WTC11 (cell line): ENCODE results near the gene CD19. TPM values are rescaled to one million over a fixed set of nuclear protein-coding genes. Genes with fewer than 3 reads are reported as not detected.
A peak's percentile ranks its signal among the peaks of the same experiment; 100 is the strongest.

ENCODE experiments used
- CBFB ChIP-seq: sonication (generic); formaldehyde crosslinking; IDR thresholded peaks from 2 replicates; pipeline ENCODE4 v1.8.1; 2022; ENCODE audit warnings: mild to moderate bottlenecking, low read depth, missing genetic modification reagents
- CREM ChIP-seq: sonication (generic); formaldehyde crosslinking; IDR thresholded peaks from 2 replicates; pipeline ENCODE4 v1.8.1; 2022; ENCODE audit warnings: mild to moderate bottlenecking, missing genetic modification reagents, moderate library complexity
- ELF4 ChIP-seq: sonication (generic); formaldehyde crosslinking; IDR thresholded peaks from 2 replicates; pipeline ENCODE4 v1.8.1; 2022; ENCODE audit warnings: low read depth, mild to moderate bottlenecking, moderate library complexity, missing genetic modification reagents
- ETV6 ChIP-seq: sonication (generic); formaldehyde crosslinking; IDR thresholded peaks from 2 replicates; pipeline ENCODE4 v1.8.1; 2022; ENCODE audit warnings: mild to moderate bottlenecking, missing genetic modification reagents
- GRHL2 ChIP-seq: fragments of 250-450 bp; sonication (Bioruptor Pico); IDR thresholded peaks from 2 replicates; pipeline ENCODE4 v1.8.0; 2022; ENCODE audit warnings: mild to moderate bottlenecking, moderate library complexity; ENCODE audit not compliant: insufficient replicate concordance, severe bottlenecking
- JUN ChIP-seq: sonication (generic); formaldehyde crosslinking; IDR thresholded peaks from 2 replicates; pipeline ENCODE4 v1.8.0; 2023; ENCODE audit warnings: mild to moderate bottlenecking, missing genetic modification reagents
- KAT7 ChIP-seq: sonication (generic); formaldehyde crosslinking; IDR thresholded peaks from 2 replicates; pipeline ENCODE4 v1.8.1; 2023; ENCODE audit warnings: missing genetic modification reagents, mild to moderate bottlenecking, borderline replicate concordance
- NFE2L1 ChIP-seq: sonication (generic); formaldehyde crosslinking; IDR thresholded peaks from 2 replicates; pipeline ENCODE4 v1.8.1; 2023; ENCODE audit warnings: missing genetic modification reagents
- SP1 ChIP-seq: sonication (generic); formaldehyde crosslinking; conservative IDR thresholded peaks from 2 replicates; pipeline ENCODE4 v1.8.1; 2022; ENCODE audit warnings: missing genetic modification reagents
- TEAD4 ChIP-seq: sonication (generic); formaldehyde crosslinking; IDR thresholded peaks from 2 replicates; pipeline ENCODE4 v1.8.0; 2022; ENCODE audit warnings: mild to moderate bottlenecking, missing genetic modification reagents
- ZNF138 ChIP-seq: sonication (generic); formaldehyde crosslinking; conservative IDR thresholded peaks from 2 replicates; pipeline ENCODE4 v1.8.1; 2022; ENCODE audit warnings: mild to moderate bottlenecking, moderate library complexity, missing genetic modification reagents
- ZNF219 ChIP-seq: sonication (generic); formaldehyde crosslinking; IDR thresholded peaks from 2 replicates; pipeline ENCODE4 v1.8.0; 2023; ENCODE audit warnings: missing genetic modification reagents, mild to moderate bottlenecking, borderline replicate concordance
- ZNF396 ChIP-seq: fragments of 250-450 bp; sonication (Bioruptor Pico); IDR thresholded peaks from 2 replicates; pipeline ENCODE4 v1.8.0; 2021; ENCODE audit warnings: mild to moderate bottlenecking, moderate library complexity, borderline replicate concordance
- ZNF416 ChIP-seq: fragments of 250-450 bp; sonication (Bioruptor Pico); IDR thresholded peaks from 2 replicates; pipeline ENCODE4 v1.9.0; 2021; ENCODE audit warnings: mild to moderate bottlenecking, inconsistent platforms
- total RNA-seq: library from RNA; stranded (reverse); gene quantifications from 3 replicates; pipeline ENCODE4 v1.2.3, GENCODE V29; 2021
- TF ChIP-seq, protein P1 (sequence below): sonication (generic); formaldehyde crosslinking; IDR thresholded peaks from 2 replicates; pipeline ENCODE4 v1.8.1; 2023; ENCODE audit warnings: mild to moderate bottlenecking, missing genetic modification reagents
- TF ChIP-seq, protein P2 (sequence below): fragments of 250-450 bp; sonication (Bioruptor Pico); IDR thresholded peaks from 2 replicates; pipeline ENCODE4 v1.9.0; 2021; ENCODE audit warnings: mild to moderate bottlenecking
- TF ChIP-seq, protein P3 (sequence below): sonication (generic); formaldehyde crosslinking; IDR thresholded peaks from 2 replicates; pipeline ENCODE4 v1.8.1; 2023; ENCODE audit warnings: mild to moderate bottlenecking, missing genetic modification reagents, moderate library complexity
- TF ChIP-seq, protein P4 (sequence below): sonication (generic); formaldehyde crosslinking; IDR thresholded peaks from 2 replicates; pipeline ENCODE4 v1.8.1; 2023; ENCODE audit warnings: mild to moderate bottlenecking, moderate library complexity, missing genetic modification reagents
- TF ChIP-seq, protein P5 (sequence below): sonication (generic); formaldehyde crosslinking; IDR thresholded peaks from 2 replicates; pipeline ENCODE4 v1.8.1; 2022; ENCODE audit warnings: mild to moderate bottlenecking, moderate library complexity, missing genetic modification reagents
- TF ChIP-seq, protein P6 (sequence below): sonication (generic); formaldehyde crosslinking; IDR thresholded peaks from 2 replicates; pipeline ENCODE4 v1.8.1; 2023; ENCODE audit warnings: mild to moderate bottlenecking, missing genetic modification reagents, borderline replicate concordance
- TF ChIP-seq, protein P7 (sequence below): sonication (generic); formaldehyde crosslinking; IDR thresholded peaks from 2 replicates; pipeline ENCODE4 v1.8.0; 2022; ENCODE audit warnings: missing genetic modification reagents

The CD19 gene
- total RNA-seq, 1 experiment from 2014 or later, result 0.90 TPM

DNA sequence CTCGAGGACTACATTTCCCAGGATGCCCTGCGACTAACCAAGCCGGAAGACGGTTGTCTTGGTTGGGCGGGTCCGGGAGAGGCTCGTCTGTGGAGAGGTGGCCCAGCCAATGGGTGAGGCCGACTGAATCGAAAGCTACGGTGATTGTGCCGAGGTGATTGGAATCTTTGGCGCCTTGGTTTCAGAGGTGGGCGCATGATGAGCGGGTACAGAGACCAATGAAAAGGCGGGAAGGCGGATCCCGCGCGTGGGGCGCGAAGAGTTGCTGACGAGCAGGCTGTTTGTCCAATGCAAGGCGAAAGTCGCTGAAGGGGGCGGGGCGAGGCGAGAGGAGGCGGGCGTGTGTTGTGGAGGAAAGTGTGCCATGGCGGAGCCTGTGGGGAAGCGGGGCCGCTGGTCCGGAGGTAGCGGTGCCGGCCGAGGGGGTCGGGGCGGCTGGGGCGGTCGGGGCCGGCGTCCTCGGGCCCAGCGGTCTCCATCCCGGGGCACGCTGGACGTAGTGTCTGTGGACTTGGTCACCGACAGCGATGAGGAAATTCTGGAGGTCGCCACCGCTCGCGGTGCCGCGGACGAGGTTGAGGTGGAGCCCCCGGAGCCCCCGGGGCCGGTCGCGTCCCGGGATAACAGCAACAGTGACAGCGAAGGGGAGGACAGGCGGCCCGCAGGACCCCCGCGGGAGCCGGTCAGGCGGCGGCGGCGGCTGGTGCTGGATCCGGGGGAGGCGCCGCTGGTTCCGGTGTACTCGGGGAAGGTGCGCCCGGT lies 19.1 kb downstream of the CD19 start, which contains the start of gene NFATC2IP (continued):
- TF ChIP-seq, protein P1, sequence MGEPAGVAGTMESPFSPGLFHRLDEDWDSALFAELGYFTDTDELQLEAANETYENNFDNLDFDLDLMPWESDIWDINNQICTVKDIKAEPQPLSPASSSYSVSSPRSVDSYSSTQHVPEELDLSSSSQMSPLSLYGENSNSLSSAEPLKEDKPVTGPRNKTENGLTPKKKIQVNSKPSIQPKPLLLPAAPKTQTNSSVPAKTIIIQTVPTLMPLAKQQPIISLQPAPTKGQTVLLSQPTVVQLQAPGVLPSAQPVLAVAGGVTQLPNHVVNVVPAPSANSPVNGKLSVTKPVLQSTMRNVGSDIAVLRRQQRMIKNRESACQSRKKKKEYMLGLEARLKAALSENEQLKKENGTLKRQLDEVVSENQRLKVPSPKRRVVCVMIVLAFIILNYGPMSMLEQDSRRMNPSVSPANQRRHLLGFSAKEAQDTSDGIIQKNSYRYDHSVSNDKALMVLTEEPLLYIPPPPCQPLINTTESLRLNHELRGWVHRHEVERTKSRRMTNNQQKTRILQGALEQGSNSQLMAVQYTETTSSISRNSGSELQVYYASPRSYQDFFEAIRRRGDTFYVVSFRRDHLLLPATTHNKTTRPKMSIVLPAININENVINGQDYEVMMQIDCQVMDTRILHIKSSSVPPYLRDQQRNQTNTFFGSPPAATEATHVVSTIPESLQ, result no peak
- TF ChIP-seq, protein P2, sequence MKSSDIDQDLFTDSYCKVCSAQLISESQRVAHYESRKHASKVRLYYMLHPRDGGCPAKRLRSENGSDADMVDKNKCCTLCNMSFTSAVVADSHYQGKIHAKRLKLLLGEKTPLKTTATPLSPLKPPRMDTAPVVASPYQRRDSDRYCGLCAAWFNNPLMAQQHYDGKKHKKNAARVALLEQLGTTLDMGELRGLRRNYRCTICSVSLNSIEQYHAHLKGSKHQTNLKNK (CRISPR knock-in tag), result no peak
- TF ChIP-seq ETV6 (peak; percentile 61; the same call in 1 of the 2 replicates), ELF4 (CRISPR knock-in tag) (no peak), TEAD4 (CRISPR knock-in tag) (no peak), ZNF416 (CRISPR knock-in tag) (no peak), ZNF138 (CRISPR knock-in tag) (no peak), NFE2L1 (CRISPR knock-in tag) (peak; percentile 37; the same call in 1 of the 2 replicates), ZNF219 (no peak), JUN (CRISPR knock-in tag) (peak; percentile 21; the same call in 1 of the 2 replicates), GRHL2 (CRISPR knock-in tag) (no peak), CREM (CRISPR knock-in tag) (0 out of 2 replicates have a peak, but pooled peaks have one; percentile 13), ZNF396 (no peak), SP1 (peak; percentile 98), KAT7 (CRISPR knock-in tag) (no peak), CBFB (CRISPR knock-in tag) (no peak)
- TF ChIP-seq, protein P3, sequence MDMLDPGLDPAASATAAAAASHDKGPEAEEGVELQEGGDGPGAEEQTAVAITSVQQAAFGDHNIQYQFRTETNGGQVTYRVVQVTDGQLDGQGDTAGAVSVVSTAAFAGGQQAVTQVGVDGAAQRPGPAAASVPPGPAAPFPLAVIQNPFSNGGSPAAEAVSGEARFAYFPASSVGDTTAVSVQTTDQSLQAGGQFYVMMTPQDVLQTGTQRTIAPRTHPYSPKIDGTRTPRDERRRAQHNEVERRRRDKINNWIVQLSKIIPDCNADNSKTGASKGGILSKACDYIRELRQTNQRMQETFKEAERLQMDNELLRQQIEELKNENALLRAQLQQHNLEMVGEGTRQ, result peak; percentile 46; the same call in 1 of the 2 replicates
- TF ChIP-seq, protein P4, sequence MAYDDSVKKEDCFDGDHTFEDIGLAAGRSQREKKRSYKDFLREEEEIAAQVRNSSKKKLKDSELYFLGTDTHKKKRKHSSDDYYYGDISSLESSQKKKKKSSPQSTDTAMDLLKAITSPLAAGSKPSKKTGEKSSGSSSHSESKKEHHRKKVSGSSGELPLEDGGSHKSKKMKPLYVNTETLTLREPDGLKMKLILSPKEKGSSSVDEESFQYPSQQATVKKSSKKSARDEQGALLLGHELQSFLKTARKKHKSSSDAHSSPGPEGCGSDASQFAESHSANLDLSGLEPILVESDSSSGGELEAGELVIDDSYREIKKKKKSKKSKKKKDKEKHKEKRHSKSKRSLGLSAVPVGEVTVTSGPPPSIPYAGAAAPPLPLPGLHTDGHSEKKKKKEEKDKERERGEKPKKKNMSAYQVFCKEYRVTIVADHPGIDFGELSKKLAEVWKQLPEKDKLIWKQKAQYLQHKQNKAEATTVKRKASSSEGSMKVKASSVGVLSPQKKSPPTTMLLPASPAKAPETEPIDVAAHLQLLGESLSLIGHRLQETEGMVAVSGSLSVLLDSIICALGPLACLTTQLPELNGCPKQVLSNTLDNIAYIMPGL, result no peak
- TF ChIP-seq, protein P5, sequence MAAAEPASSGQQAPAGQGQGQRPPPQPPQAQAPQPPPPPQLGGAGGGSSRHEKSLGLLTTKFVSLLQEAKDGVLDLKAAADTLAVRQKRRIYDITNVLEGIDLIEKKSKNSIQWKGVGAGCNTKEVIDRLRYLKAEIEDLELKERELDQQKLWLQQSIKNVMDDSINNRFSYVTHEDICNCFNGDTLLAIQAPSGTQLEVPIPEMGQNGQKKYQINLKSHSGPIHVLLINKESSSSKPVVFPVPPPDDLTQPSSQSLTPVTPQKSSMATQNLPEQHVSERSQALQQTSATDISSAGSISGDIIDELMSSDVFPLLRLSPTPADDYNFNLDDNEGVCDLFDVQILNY (CRISPR knock-in tag), result peak; percentile 62; the same call in 1 of the 2 replicates
- TF ChIP-seq, protein P6, sequence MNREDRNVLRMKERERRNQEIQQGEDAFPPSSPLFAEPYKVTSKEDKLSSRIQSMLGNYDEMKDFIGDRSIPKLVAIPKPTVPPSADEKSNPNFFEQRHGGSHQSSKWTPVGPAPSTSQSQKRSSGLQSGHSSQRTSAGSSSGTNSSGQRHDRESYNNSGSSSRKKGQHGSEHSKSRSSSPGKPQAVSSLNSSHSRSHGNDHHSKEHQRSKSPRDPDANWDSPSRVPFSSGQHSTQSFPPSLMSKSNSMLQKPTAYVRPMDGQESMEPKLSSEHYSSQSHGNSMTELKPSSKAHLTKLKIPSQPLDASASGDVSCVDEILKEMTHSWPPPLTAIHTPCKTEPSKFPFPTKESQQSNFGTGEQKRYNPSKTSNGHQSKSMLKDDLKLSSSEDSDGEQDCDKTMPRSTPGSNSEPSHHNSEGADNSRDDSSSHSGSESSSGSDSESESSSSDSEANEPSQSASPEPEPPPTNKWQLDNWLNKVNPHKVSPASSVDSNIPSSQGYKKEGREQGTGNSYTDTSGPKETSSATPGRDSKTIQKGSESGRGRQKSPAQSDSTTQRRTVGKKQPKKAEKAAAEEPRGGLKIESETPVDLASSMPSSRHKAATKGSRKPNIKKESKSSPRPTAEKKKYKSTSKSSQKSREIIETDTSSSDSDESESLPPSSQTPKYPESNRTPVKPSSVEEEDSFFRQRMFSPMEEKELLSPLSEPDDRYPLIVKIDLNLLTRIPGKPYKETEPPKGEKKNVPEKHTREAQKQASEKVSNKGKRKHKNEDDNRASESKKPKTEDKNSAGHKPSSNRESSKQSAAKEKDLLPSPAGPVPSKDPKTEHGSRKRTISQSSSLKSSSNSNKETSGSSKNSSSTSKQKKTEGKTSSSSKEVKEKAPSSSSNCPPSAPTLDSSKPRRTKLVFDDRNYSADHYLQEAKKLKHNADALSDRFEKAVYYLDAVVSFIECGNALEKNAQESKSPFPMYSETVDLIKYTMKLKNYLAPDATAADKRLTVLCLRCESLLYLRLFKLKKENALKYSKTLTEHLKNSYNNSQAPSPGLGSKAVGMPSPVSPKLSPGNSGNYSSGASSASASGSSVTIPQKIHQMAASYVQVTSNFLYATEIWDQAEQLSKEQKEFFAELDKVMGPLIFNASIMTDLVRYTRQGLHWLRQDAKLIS (CRISPR knock-in tag), result no peak
- TF ChIP-seq, protein P7, sequence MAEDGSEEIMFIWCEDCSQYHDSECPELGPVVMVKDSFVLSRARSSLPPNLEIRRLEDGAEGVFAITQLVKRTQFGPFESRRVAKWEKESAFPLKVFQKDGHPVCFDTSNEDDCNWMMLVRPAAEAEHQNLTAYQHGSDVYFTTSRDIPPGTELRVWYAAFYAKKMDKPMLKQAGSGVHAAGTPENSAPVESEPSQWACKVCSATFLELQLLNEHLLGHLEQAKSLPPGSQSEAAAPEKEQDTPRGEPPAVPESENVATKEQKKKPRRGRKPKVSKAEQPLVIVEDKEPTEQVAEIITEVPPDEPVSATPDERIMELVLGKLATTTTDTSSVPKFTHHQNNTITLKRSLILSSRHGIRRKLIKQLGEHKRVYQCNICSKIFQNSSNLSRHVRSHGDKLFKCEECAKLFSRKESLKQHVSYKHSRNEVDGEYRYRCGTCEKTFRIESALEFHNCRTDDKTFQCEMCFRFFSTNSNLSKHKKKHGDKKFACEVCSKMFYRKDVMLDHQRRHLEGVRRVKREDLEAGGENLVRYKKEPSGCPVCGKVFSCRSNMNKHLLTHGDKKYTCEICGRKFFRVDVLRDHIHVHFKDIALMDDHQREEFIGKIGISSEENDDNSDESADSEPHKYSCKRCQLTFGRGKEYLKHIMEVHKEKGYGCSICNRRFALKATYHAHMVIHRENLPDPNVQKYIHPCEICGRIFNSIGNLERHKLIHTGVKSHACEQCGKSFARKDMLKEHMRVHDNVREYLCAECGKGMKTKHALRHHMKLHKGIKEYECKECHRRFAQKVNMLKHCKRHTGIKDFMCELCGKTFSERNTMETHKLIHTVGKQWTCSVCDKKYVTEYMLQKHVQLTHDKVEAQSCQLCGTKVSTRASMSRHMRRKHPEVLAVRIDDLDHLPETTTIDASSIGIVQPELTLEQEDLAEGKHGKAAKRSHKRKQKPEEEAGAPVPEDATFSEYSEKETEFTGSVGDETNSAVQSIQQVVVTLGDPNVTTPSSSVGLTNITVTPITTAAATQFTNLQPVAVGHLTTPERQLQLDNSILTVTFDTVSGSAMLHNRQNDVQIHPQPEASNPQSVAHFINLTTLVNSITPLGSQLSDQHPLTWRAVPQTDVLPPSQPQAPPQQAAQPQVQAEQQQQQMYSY (CRISPR knock-in tag), result no peak
